ENCODE results near the gene KLK8. TPM values are rescaled to one million over a fixed set of nuclear protein-coding genes. Genes with fewer than 3 reads are reported as not detected.

The KLK8 gene
- total RNA-seq, 1 experiment from 2014 or later: 4.4 TPM

DNA sequence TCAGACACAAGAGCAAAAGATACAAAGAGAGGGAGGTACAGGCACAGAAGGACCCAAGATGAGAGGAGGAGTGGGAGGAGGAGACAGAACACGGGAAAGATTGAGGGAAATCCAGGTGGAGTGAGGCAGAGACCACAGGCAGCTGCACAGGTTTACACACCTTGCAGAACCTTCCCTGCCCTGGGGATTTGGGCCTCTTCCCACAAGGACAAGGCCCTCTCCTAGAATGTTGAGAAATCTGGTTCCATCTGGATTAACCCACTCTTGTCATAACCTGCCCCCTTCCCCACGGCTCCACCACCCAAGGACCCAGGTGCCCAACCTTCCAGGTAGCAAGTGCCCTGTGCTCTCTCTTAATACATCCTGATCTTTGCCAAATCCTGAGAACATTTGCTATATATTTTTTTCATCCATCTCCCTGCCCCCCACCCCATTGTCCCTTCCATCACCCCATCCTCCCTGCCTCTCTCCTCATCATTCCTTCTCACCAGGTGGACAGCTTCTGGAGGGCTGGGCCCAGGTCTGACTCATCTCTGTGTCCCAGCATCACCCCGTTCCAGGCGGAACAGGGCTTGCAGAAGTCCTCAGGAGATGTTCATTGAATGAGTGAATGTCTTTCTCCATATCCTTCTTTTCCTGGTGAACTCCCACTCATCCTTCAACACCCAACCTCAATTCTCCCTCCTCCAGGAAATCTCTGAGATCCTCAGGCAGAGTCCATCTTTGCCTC lies 8.8 kb upstream of the KLK8 start:
- no peak for ATAC-seq
- H3K4me1 Mint-ChIP-seq: no peaks in the 10 kb centered on the region
- TF ChIP-seq TEAD4 (CRISPR knock-in tag; IDR thresholded peaks at IDR 0.05): no peak
- no peaks in the 10 kb centered on the region for H3K9me3 Mint-ChIP-seq
- CTCF ChIA-PET: interaction anchor here (1.2 kb wide), 1 partner anchor 88 kb away, joined by 3 read pairs; no protein-coding TSS in a partner anchor
- H3K4me3 Mint-ChIP-seq: no peak overlapping the region
- DNase-seq (ENCODE audit: low spot score): no peak
- H3K27ac Mint-ChIP-seq: no peak overlapping the region
- H3K27me3 Mint-ChIP-seq (ENCODE audit: low read depth): peaks cover 51% of the 10 kb centered on the region
- H3K36me3 Mint-ChIP-seq: no peaks in the 10 kb centered on the region
- POLR2A ChIA-PET: no interaction called here

GRCh38 chr19:51009061-51009891 lies 7.9 kb upstream of the KLK8 start:
- TF ChIP-seq, protein P1, sequence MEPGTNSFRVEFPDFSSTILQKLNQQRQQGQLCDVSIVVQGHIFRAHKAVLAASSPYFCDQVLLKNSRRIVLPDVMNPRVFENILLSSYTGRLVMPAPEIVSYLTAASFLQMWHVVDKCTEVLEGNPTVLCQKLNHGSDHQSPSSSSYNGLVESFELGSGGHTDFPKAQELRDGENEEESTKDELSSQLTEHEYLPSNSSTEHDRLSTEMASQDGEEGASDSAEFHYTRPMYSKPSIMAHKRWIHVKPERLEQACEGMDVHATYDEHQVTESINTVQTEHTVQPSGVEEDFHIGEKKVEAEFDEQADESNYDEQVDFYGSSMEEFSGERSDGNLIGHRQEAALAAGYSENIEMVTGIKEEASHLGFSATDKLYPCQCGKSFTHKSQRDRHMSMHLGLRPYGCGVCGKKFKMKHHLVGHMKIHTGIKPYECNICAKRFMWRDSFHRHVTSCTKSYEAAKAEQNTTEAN (CRISPR knock-in tag; IDR thresholded peaks at IDR 0.05): no peak
- TF ChIP-seq OVOL2 (CRISPR knock-in tag; IDR thresholded peaks at IDR 0.05; ENCODE audit: borderline replicate concordance) (no peak), ATF6 (CRISPR knock-in tag; IDR thresholded peaks at IDR 0.05) (no peak)
- TF ChIP-seq, protein P2, sequence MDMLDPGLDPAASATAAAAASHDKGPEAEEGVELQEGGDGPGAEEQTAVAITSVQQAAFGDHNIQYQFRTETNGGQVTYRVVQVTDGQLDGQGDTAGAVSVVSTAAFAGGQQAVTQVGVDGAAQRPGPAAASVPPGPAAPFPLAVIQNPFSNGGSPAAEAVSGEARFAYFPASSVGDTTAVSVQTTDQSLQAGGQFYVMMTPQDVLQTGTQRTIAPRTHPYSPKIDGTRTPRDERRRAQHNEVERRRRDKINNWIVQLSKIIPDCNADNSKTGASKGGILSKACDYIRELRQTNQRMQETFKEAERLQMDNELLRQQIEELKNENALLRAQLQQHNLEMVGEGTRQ (CRISPR knock-in tag; IDR thresholded peaks at IDR 0.05): no peak
- TF ChIP-seq, protein P3, sequence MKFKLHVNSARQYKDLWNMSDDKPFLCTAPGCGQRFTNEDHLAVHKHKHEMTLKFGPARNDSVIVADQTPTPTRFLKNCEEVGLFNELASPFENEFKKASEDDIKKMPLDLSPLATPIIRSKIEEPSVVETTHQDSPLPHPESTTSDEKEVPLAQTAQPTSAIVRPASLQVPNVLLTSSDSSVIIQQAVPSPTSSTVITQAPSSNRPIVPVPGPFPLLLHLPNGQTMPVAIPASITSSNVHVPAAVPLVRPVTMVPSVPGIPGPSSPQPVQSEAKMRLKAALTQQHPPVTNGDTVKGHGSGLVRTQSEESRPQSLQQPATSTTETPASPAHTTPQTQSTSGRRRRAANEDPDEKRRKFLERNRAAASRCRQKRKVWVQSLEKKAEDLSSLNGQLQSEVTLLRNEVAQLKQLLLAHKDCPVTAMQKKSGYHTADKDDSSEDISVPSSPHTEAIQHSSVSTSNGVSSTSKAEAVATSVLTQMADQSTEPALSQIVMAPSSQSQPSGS (CRISPR knock-in tag; IDR thresholded peaks at IDR 0.05; ENCODE audit: borderline replicate concordance, low read depth): no peak
- TF ChIP-seq, protein P4, sequence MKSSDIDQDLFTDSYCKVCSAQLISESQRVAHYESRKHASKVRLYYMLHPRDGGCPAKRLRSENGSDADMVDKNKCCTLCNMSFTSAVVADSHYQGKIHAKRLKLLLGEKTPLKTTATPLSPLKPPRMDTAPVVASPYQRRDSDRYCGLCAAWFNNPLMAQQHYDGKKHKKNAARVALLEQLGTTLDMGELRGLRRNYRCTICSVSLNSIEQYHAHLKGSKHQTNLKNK (CRISPR knock-in tag; IDR thresholded peaks at IDR 0.05): no peak
- Mint-ChIP-seq H3K9me3 (no peaks in the 10 kb centered on the region), H3K4me3 (no peak overlapping the region), H3K36me3 (no peaks in the 10 kb centered on the region), H3K27ac (no peak overlapping the region), H3K4me1 (no peaks in the 10 kb centered on the region), H3K27me3 (ENCODE audit: low read depth) (peaks cover 54% of the 10 kb centered on the region)
- DNase-seq (ENCODE audit: low spot score): no peak
- ChIA-PET CTCF (no interaction called here), POLR2A (no interaction called here)
- ATAC-seq: no peak

- Mint-ChIP-seq H3K27ac (no peak overlapping the region), H3K36me3 (no peaks in the 10 kb centered on the region), H3K4me3 (no peak overlapping the region), H3K9me3 (no peaks in the 10 kb centered on the region), H3K27me3 (ENCODE audit: low read depth) (peaks cover 59% of the 10 kb centered on the region), H3K4me1 (peaks cover 4% of the 10 kb centered on the region)
- no peak for TF ChIP-seq PREB (CRISPR knock-in tag; IDR thresholded peaks at IDR 0.05; ENCODE audit: borderline replicate concordance)
- TF ChIP-seq TEAD4 (CRISPR knock-in tag; IDR thresholded peaks at IDR 0.05): no peak
- TF ChIP-seq CREM (CRISPR knock-in tag; IDR thresholded peaks at IDR 0.05): no peak
- TF ChIP-seq SP1 (CRISPR knock-in tag; conservative IDR thresholded peaks at IDR 0.05): no peak
- TF ChIP-seq ZNF423 (CRISPR knock-in tag; IDR thresholded peaks at IDR 0.05): no peak
- TF ChIP-seq, protein P5, sequence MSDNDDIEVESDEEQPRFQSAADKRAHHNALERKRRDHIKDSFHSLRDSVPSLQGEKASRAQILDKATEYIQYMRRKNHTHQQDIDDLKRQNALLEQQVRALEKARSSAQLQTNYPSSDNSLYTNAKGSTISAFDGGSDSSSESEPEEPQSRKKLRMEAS (CRISPR knock-in tag; IDR thresholded peaks at IDR 0.05): no peak
- TF ChIP-seq NR3C1 (CRISPR knock-in tag; conservative IDR thresholded peaks at IDR 0.05; ENCODE audit: low read depth): no peak
- TF ChIP-seq HMGA2 (CRISPR knock-in tag; IDR thresholded peaks at IDR 0.05): no peak
- TF ChIP-seq, protein P6, sequence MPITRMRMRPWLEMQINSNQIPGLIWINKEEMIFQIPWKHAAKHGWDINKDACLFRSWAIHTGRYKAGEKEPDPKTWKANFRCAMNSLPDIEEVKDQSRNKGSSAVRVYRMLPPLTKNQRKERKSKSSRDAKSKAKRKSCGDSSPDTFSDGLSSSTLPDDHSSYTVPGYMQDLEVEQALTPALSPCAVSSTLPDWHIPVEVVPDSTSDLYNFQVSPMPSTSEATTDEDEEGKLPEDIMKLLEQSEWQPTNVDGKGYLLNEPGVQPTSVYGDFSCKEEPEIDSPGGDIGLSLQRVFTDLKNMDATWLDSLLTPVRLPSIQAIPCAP (CRISPR knock-in tag; IDR thresholded peaks at IDR 0.05): no peak
- no peak for TF ChIP-seq NR1H2 (CRISPR knock-in tag; IDR thresholded peaks at IDR 0.05)
- no peak for TF ChIP-seq SOX15 (CRISPR knock-in tag; IDR thresholded peaks at IDR 0.05)
- TF ChIP-seq SMAD3 (CRISPR knock-in tag; IDR thresholded peaks at IDR 0.05; ENCODE audit: borderline replicate concordance): no peak
- TF ChIP-seq ZBTB21 (CRISPR knock-in tag; IDR thresholded peaks at IDR 0.05; ENCODE audit: borderline replicate concordance): no peak
- TF ChIP-seq, protein P2 (CRISPR knock-in tag; IDR thresholded peaks at IDR 0.05): no peak
- DNase-seq (ENCODE audit: low spot score) (no peak), ATAC-seq (no peak)
- ChIA-PET POLR2A (no interaction called here), CTCF (no interaction called here)
These were observed 6.1 kb upstream of the KLK8 start for GRCh38 chr19:51007488-51007887.

All from WTC11 (cell line).